ENCODE results near the gene TARBP1.

TARBP1 gene

DNA sequence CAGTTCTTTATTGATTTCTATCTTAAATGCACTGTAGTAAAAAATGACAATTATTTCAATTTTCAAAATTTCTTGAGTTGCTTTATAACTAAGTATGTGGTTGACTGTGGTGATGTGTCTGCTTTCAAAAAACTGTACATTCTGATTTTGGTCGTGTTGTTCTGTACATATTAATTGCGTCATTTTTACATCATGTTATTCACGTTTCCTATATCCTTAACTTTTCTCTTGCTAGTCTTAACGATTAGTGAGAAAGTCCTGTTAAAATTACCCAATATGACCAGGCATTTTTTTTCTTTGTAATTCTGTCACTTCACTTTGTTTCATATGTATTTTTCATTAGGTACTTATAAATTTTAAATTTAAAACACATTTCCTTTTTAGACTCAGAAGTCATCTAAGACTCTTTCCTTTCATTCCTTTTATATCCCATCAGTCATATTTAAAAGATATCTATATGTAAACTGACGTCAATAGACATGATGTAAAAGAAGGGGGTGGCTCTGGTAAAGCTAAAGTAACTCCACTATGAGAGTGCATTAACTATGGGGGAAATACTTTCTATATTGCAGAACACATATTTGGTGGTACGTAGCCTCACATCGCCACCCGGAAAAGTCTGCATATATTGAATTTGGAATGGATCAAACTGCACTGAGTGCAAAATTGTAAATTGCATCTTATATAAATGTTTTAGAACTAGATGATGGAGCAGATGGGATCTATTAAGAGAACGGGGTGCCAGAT lies 106.8 kb downstream of the TARBP1 start:
- H3K4me3 ChIP-seq (ENCODE audit: low read length), result peak overlapping the region; percentile 97
- TF ChIP-seq, protein P1, sequence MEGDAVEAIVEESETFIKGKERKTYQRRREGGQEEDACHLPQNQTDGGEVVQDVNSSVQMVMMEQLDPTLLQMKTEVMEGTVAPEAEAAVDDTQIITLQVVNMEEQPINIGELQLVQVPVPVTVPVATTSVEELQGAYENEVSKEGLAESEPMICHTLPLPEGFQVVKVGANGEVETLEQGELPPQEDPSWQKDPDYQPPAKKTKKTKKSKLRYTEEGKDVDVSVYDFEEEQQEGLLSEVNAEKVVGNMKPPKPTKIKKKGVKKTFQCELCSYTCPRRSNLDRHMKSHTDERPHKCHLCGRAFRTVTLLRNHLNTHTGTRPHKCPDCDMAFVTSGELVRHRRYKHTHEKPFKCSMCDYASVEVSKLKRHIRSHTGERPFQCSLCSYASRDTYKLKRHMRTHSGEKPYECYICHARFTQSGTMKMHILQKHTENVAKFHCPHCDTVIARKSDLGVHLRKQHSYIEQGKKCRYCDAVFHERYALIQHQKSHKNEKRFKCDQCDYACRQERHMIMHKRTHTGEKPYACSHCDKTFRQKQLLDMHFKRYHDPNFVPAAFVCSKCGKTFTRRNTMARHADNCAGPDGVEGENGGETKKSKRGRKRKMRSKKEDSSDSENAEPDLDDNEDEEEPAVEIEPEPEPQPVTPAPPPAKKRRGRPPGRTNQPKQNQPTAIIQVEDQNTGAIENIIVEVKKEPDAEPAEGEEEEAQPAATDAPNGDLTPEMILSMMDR (conservative IDR thresholded peaks at IDR 0.05; ENCODE audit: low read length), result no peak
- no peak for DNase-seq (ENCODE audit: low read depth)

DNA sequence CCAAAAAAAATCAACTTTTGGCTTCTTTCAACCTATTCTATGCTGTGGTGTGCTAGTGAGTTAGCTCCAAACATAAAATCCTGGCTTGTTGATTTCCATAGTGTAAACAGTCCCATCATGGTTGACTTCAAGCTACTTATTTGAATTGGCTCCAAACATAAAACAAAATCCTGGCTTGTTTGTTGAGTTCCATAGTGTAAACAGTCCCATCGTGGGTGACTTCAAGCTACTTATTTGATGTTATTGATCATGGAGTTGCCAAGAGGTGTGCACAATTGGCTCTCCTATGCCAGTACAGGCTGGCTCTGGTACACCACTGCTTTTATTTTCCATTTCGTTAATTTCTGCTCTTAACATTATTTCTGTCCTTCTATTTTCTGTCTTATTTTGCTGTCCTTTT lies 107.6 kb downstream of the TARBP1 start:
- no peak for DNase-seq (ENCODE audit: low read depth)
- TF ChIP-seq, protein P1 (conservative IDR thresholded peaks at IDR 0.05; ENCODE audit: low read length), result no peak
- no peak overlapping the region for H3K4me3 ChIP-seq (ENCODE audit: low read length)

DNA sequence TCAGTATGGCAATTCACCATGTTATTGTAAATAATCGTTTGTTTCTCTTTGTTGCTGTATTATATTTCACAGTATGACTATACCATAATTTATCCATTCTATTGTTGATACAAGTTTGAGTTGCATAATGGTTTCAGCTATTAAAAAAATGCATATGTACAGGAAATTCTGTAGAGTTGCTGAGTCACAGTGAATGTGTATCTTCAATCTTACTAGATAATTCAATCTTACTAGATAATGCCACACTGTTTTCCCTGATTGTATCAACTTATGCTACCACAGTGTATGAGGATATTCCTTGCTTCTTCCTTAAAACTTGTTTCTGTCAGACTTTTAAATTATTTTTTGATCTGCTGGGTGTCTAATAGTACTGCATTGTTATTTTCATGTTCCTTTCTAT lies 109.2 kb downstream of the TARBP1 start:
- TF ChIP-seq, protein P1 (conservative IDR thresholded peaks at IDR 0.05; ENCODE audit: low read length), result no peak
- H3K4me3 ChIP-seq (ENCODE audit: low read length), result no peak overlapping the region
- DNase-seq (ENCODE audit: low read depth), result no peak

DNA sequence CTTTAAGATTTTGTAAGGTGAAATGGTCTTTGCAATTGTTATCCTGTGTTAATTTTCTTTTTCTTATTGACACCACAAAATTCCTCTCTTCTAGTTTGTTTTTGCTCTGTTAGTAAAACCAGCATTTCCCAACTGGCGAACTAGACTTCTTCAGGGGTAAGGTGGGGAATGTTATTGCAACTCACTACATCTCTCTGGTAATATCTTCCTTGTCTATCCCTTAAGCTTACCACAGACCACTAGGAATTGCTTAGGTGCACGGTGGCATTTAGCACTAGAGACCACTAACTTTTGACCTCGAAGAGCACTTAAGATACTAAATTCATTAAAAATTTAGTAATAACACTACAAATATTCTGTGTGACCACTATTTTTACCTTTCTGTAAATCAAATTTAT lies 109.9 kb downstream of the TARBP1 start:
- DNase-seq (ENCODE audit: low read depth), result no peak
- no peak overlapping the region for H3K4me3 ChIP-seq (ENCODE audit: low read length)
- TF ChIP-seq, protein P1 (conservative IDR thresholded peaks at IDR 0.05; ENCODE audit: low read length), result no peak

DNA sequence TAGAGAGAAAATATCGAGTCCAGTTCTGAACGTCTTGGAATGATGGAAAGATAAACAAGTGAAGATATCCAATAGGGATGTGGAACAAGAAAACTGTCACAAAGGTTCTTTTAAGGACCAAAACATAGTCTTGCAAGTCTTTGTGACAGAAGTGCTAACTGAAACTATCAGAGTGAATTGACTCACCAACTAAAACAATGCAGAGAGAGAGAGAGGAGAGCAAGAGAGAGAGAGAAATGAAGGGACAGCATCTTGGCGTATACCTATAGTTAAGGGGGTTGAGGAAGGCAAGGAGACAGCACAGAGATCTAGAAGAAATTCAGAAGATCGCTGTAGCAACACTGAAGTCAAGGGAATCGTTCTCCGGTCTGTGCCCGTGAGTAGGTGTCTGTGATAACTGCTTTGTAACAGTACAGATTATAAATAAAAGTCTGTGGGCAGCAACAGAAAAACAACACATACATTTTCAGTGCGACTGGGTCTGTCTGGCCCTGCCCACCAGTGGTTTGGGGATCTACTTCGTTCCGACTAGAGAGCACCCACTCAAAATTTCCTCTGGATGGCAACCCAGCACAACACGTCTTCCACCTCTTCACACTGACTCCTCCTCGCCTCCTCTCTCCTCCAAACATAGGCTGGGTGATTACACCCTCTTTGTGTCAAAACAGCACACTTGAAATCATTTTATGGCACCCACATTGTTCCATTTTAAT lies 110.5 kb downstream of the TARBP1 start:
- TF ChIP-seq, protein P1 (conservative IDR thresholded peaks at IDR 0.05; ENCODE audit: low read length), result no peak
- DNase-seq (ENCODE audit: low read depth), result no peak

DNA sequence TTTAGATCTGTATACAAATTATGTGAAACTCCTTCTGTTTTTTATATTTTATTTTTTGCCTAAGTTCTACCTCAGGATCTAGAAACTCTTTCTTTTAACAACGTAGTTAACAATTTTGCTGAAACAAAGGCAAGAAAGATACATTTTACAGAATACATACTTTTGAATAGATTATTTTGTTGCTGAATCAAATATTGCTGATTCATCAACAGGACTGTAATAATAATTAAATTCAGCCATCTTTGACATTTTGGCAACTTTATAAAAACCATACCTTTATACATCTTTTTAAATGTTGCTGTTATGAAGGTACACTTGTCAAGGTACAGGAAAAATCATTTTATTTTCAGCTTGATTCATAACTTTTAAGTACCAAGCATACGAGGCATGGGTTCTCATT lies 116.4 kb downstream of the TARBP1 start:
- no peak overlapping the region for H3K4me3 ChIP-seq (ENCODE audit: low read length)
- no peak for DNase-seq (ENCODE audit: low read depth)
- TF ChIP-seq, protein P1 (conservative IDR thresholded peaks at IDR 0.05; ENCODE audit: low read length), result no peak

More for the DNA sequence above, 110.5 kb downstream of the TARBP1 start:
- no peak overlapping the region for H3K4me3 ChIP-seq (ENCODE audit: low read length)

Measured in AG10803 (cell line).